CD14-positive monocyte (primary cell): Measurements from ENCODE around the gene GRAMD2B. TPM values are rescaled to one million over a fixed set of nuclear protein-coding genes. Genes with fewer than 3 reads are reported as not detected.

ENCODE experiments used
- DNase-seq, 3 donors: peaks; one replicate each; pipeline ENCODE4 v3.0.0-alpha.2; 2011 to 2022
- H2AFZ ChIP-seq: 2 replicates; pipeline ENCODE4 v1.6.0; 2012; ENCODE audit warnings: mild to moderate bottlenecking, low read depth, low read length, inconsistent platforms; ENCODE audit not compliant: insufficient read depth, poor library complexity, severe bottlenecking
- H3K27ac ChIP-seq, 2 donors: 1 replicate in 1 of 2; 2 replicates in 1 of 2; pipeline ENCODE4 v1.5.1; 2012 to 2013; ENCODE audit warnings: low read length in 2 of 2, control low read depth in 1 of 2, inconsistent platforms in 1 of 2, low read depth in 1 of 2, mild to moderate bottlenecking in 1 of 2
- H3K27me3 ChIP-seq, 2 donors: one replicate each; pipeline versions ENCODE4 v1.6.0 to v1.6.1; 2011 to 2013; ENCODE audit warnings: low read length in 2 of 2; ENCODE audit not compliant: control insufficient read depth in 2 of 2, insufficient read depth in 2 of 2
- H3K36me3 ChIP-seq, 2 donors: replicated peaks in 1 of 2; 1 replicate in 1 of 2; 2 replicates in 1 of 2; pipeline versions ENCODE4 v1.5.1 to v1.6.1; 2012 to 2013; ENCODE audit warnings: low read length in 2 of 2, control low read depth in 1 of 2, inconsistent platforms in 1 of 2, mild to moderate bottlenecking in 1 of 2; ENCODE audit not compliant: insufficient read depth in 2 of 2, control insufficient read depth in 1 of 2
- H3K4me1 ChIP-seq, 2 donors: 1 replicate in 1 of 2; 2 replicates in 1 of 2; pipeline versions ENCODE4 v1.5.1 to v1.6.1; 2012 to 2013; ENCODE audit warnings: low read length in 2 of 2, control low read depth in 1 of 2, inconsistent platforms in 1 of 2, mild to moderate bottlenecking in 1 of 2, moderate library complexity in 1 of 2; ENCODE audit not compliant: insufficient read depth in 2 of 2, control insufficient read depth in 1 of 2
- H3K4me2 ChIP-seq: replicated peaks from 2 replicates; pipeline ENCODE3; 2012; ENCODE audit warnings: low read length, moderate library complexity, mild to moderate bottlenecking; ENCODE audit not compliant: poor library complexity, severe bottlenecking; ENCODE audit errors: extremely low read depth
- H3K4me3 ChIP-seq, 3 experiments: fragments of 200-600 bp in 1 of 3; sonication (generic) in 1 of 3; replicated peaks in 1 of 3; 1 replicate in 2 of 3; 2 replicates in 1 of 3; pipeline ENCODE4 v1.5.1; 2011 to 2013; ENCODE audit warnings: low read length in 3 of 3, mild to moderate bottlenecking in 3 of 3, control low read depth in 2 of 3, low read depth in 2 of 3, inconsistent platforms in 1 of 3, moderate library complexity in 1 of 3
- H3K79me2 ChIP-seq: 2 replicates; pipeline ENCODE4 v1.6.0; 2012; ENCODE audit warnings: mild to moderate bottlenecking, control low read depth, inconsistent platforms, low read length, moderate library complexity; ENCODE audit not compliant: insufficient read depth
- H3K9ac ChIP-seq: 2 replicates; pipeline ENCODE4 v1.6.0; 2017; ENCODE audit warnings: low read length, mild to moderate bottlenecking; ENCODE audit not compliant: insufficient read depth, poor library complexity, severe bottlenecking
- H3K9me3 ChIP-seq, 2 donors: replicated peaks in 1 of 2; 1 replicate in 1 of 2; 2 replicates in 1 of 2; pipeline versions ENCODE4 v1.5.1 to v1.6.1; 2012 to 2013; ENCODE audit warnings: low read length in 2 of 2, control low read depth in 1 of 2; ENCODE audit not compliant: control insufficient read depth in 1 of 2, insufficient read depth in 1 of 2
- H4K20me1 ChIP-seq: 2 replicates; pipeline ENCODE4 v1.6.0; 2012; ENCODE audit warnings: mild to moderate bottlenecking, low read length, control low read depth, moderate library complexity; ENCODE audit not compliant: insufficient read depth
- H3K27ac Mint-ChIP-seq, 7 donors: one replicate each; pipeline ENCODE4 v1.8.0; 2020; ENCODE audit warnings: mild to moderate bottlenecking in 7 of 7, mixed read lengths in 7 of 7, moderate library complexity in 6 of 7, inconsistent platforms in 2 of 7
- H3K27me3 Mint-ChIP-seq, 3 donors: one replicate each; pipeline ENCODE4 v1.8.0; 2021 to 2022; ENCODE audit warnings: low read depth in 3 of 3, mild to moderate bottlenecking in 3 of 3, mixed read lengths in 3 of 3, moderate library complexity in 3 of 3, inconsistent platforms in 1 of 3
- H3K36me3 Mint-ChIP-seq, 2 donors: one replicate each; pipeline ENCODE4 v1.8.0; 2020; ENCODE audit warnings: mixed read lengths in 2 of 2, inconsistent platforms in 1 of 2, mild to moderate bottlenecking in 1 of 2
- H3K4me1 Mint-ChIP-seq: one replicate; pipeline ENCODE4 v1.8.0; 2020; ENCODE audit warnings: mild to moderate bottlenecking, mixed read lengths
- H3K4me3 Mint-ChIP-seq, 2 donors: one replicate each; pipeline ENCODE4 v1.8.0; 2020; ENCODE audit warnings: mild to moderate bottlenecking in 2 of 2, mixed read lengths in 2 of 2, moderate library complexity in 1 of 2
- H3K9me3 Mint-ChIP-seq, 7 donors: one replicate each; pipeline ENCODE4 v1.8.0; 2020 to 2022; ENCODE audit warnings: mixed read lengths in 7 of 7, mild to moderate bottlenecking in 6 of 7, moderate library complexity in 6 of 7, inconsistent platforms in 2 of 7
- CTCF ChIP-seq: fragments of 200-600 bp; IDR thresholded peaks from one replicate; pipeline ENCODE4 v1.8.0; 2022; ENCODE audit warnings: antibody characterized with exemption, mild to moderate bottlenecking
- WGBS: methylation state at CpG from one replicate; pipeline ENCODE4 v1.1.5; 2013; ENCODE audit warnings: missing lambda C conversion rate; ENCODE audit not compliant: insufficient coverage; 5-methylcytosine and 5-hydroxymethylcytosine counted together
- intact Hi-C, 2 donors: fragments of 100-400 bp; cut with micrococcal nuclease; formaldehyde crosslinking; loops; one replicate each; pipeline versions ENCODE4 v1.15.0 to v1.15.1; 2023
- polyA plus RNA-seq, 3 donors: library from polyadenylated mRNA; depleted of rRNA in 1 of 3; unstranded in 2 of 3; stranded (reverse) in 1 of 3; fragments of 300-500 nt in 2 of 3; fragments of >200 nt in 1 of 3; fragmentation: Illumina TruSeq in 2 of 3; gene quantifications; 1 replicate in 2 of 3; 2 replicates in 1 of 3; pipeline ENCODE4 v1.2.3, GENCODE V29; 2012 to 2021

GRAMD2B gene
- polyA plus RNA-seq, 3 donors, result 0.79 to 1.2 (median 1.1) TPM

- peaks cover 0 to 2% (median 0%) of the 10 kb centered on the region in 7 donors for H3K9me3 Mint-ChIP-seq
- H3K27ac ChIP-seq, result no peak overlapping the region
- WGBS, result no CpG with 5 or more reads among the region's 1 CpG
Observed at GRCh38 chr5:126391386-126391785, 31.8 kb upstream of the GRAMD2B start.

GRCh38 chr5:126394211-126394788 is 28.9 kb upstream of the GRAMD2B start:
- H3K27ac ChIP-seq, result no peak overlapping the region
- H3K9ac ChIP-seq, result no peak overlapping the region
- H4K20me1 ChIP-seq, result no peaks in the 10 kb centered on the region
- intact Hi-C loops, result no loop called here
- no peaks in the 10 kb centered on the region for H3K36me3 ChIP-seq
- no peaks in the 10 kb centered on the region for H3K27me3 ChIP-seq
- peaks cover 0 to 5% (median 3%) of the 10 kb centered on the region in 7 donors for H3K9me3 Mint-ChIP-seq
- WGBS, result 78% methylated on average over 4 of the region's 7 CpGs
- H3K4me1 ChIP-seq, result no peaks in the 10 kb centered on the region
- peaks cover 0 to 2% of the 10 kb centered on the region in 2 donors for H3K9me3 ChIP-seq
- no peak for TF ChIP-seq CTCF
- no peak overlapping the region for H3K4me2 ChIP-seq
- H3K4me3 Mint-ChIP-seq, result no peak overlapping the region
- H3K4me1 Mint-ChIP-seq, result no peaks in the 10 kb centered on the region
- H3K79me2 ChIP-seq, result no peaks in the 10 kb centered on the region
- H3K36me3 Mint-ChIP-seq, result no peaks in the 10 kb centered on the region
- no peak overlapping the region for H2AFZ ChIP-seq
- no peak overlapping the region for H3K27ac Mint-ChIP-seq
- no peak overlapping the region for H3K4me3 ChIP-seq
- H3K27me3 Mint-ChIP-seq, result peaks cover 2 to 5% (median 2%) of the 10 kb centered on the region in 3 donors
- no peak for DNase-seq

More at GRCh38 chr5:126391386-126391785, 31.8 kb upstream of the GRAMD2B start:
- no peaks in the 10 kb centered on the region for H3K36me3 ChIP-seq
- no peak overlapping the region for H3K4me3 Mint-ChIP-seq
- H3K27me3 Mint-ChIP-seq, result peaks cover 2% of the 10 kb centered on the region in 3 donors
- no peak overlapping the region for H3K4me2 ChIP-seq
- no peaks in the 10 kb centered on the region for H4K20me1 ChIP-seq
- no peaks in the 10 kb centered on the region for H3K27me3 ChIP-seq
- no peak overlapping the region for H2AFZ ChIP-seq
- intact Hi-C loops, result no loop called here
- H3K79me2 ChIP-seq, result no peaks in the 10 kb centered on the region
- no peaks in the 10 kb centered on the region for H3K4me1 Mint-ChIP-seq
- no peaks in the 10 kb centered on the region for H3K9me3 ChIP-seq
- no peak for TF ChIP-seq CTCF
- no peak for DNase-seq
- H3K4me3 ChIP-seq, result no peak overlapping the region
- no peaks in the 10 kb centered on the region for H3K4me1 ChIP-seq
- H3K36me3 Mint-ChIP-seq, result no peaks in the 10 kb centered on the region
- H3K9ac ChIP-seq, result no peak overlapping the region
- no peak overlapping the region for H3K27ac Mint-ChIP-seq
